ENCODE measurements around the gene SAMD14. TPM values are rescaled to one million over a fixed set of nuclear protein-coding genes. Genes with fewer than 3 reads are reported as not detected.
A peak's percentile ranks its signal among the peaks of the same experiment; 100 is the strongest.

SAMD14 gene
- total and polyA plus RNA-seq, 10 of the 15 experiments (the other 5 are each of a cell fraction or from before 2014, with no cell fraction given): 0.06 to 1.7 (median 0.25) TPM; not detected in 3

- Histone ChIP-seq H3K36me3 (ENCODE audit: control insufficient read depth in 2 of 2, insufficient read depth in 2 of 2, low read length in 1 of 2) (no peaks in the 10 kb centered on the region), H3K9ac (ENCODE audit: control insufficient read depth, insufficient read depth, low read length) (peak overlapping the region; percentile 50; the same call in 1 of the 2 replicates), H3K4me1 (ENCODE audit: control insufficient read depth, insufficient read depth, low read length) (peaks cover 37% of the 10 kb centered on the region), H3K4me3 (peak overlapping the region; percentile 56), H3K27ac (ENCODE audit: control insufficient read depth, insufficient read depth) (peak overlapping the region; percentile 72), H3K4me2 (ENCODE audit: control insufficient read depth, insufficient read depth) (peak overlapping the region; percentile 91), H4K20me1 (ENCODE audit: control insufficient read depth, insufficient read depth) (no peaks in the 10 kb centered on the region), H3K27me3 (replicated peaks in 1 of 2; ENCODE audit: control insufficient read depth in 2 of 2, insufficient read depth in 2 of 2, low read length in 1 of 2) (no peaks in the 10 kb centered on the region), H3K9me3 (replicated peaks; ENCODE audit: control insufficient read depth, insufficient read depth, low read length) (no peaks in the 10 kb centered on the region), H2AFZ (ENCODE audit: control insufficient read depth, low read depth, low read length) (no peak overlapping the region), H3K79me2 (ENCODE audit: control insufficient read depth, insufficient read depth, low read length) (peaks cover 14% of the 10 kb centered on the region)
- DNase-seq (ENCODE audit: low read depth, low spot score) (no peak), FAIRE-seq (no peak), ATAC-seq (no peak)
- SMC1A ChIA-PET (ENCODE audit: uncharacterized antibody, unreplicated experiment): interaction anchor here (0.8 to 1.9 kb wide), 7 partner anchors 8 to 43 kb away, joined by 3 to 7 read pairs (median 4); no protein-coding TSS in a partner anchor
- BruUV-seq (replicated peaks): no TSS peak
- intact Hi-C loops (cut with micrococcal nuclease; ENCODE audit: unreplicated experiment): no loop called here
- CTCF ChIA-PET: interaction anchor here (0.6 to 2.3 kb wide), 9 partner anchors 8 to 75 kb away, joined by 3 to 10 read pairs (median 5); partner anchors contain the start of gene PDK2
- RAD21 ChIA-PET (ENCODE audit: unreplicated experiment): interaction anchor here (0.7 to 2.3 kb wide), 6 partner anchors 8 to 142 kb away, joined by 3 to 7 read pairs (median 4); no protein-coding TSS in a partner anchor
- POLR2A ChIA-PET: interaction anchor here (0.8 to 1.5 kb wide), 3 partner anchors 9 to 38 kb away, joined by 4 to 7 read pairs (median 6); no protein-coding TSS in a partner anchor
- in situ Hi-C loops (cut with MboI): no loop called here
- WGBS (ENCODE audit: insufficient coverage, insufficient replicate concordance, low lambda C conversion rate, missing lambda C conversion rate): 67% methylated on average over 8 of the region's 8 CpGs
- TF ChIP-seq BCLAF1 (IDR thresholded peaks at IDR 0.05) (no peak), MXI1 (IDR thresholded peaks at IDR 0.05; ENCODE audit: low read depth, low read length) (no peak), GABPA (IDR thresholded peaks at IDR 0.05; ENCODE audit: low read depth) (no peak), MTA3 (IDR thresholded peaks at IDR 0.05; ENCODE audit: borderline replicate concordance, low read length) (no peak), ESRRA (IDR thresholded peaks at IDR 0.05; ENCODE audit: low read length) (no peak), SRF (IDR thresholded peaks at IDR 0.05; ENCODE audit: low read depth in 2 of 2, low read length in 2 of 2) (no peak), NFYA (IDR thresholded peaks at IDR 0.05; ENCODE audit: borderline replicate concordance, low read depth, low read length) (no peak), MYC (IDR thresholded peaks at IDR 0.05; ENCODE audit: insufficient read depth, insufficient read length, insufficient replicate concordance, low read length, severe bottlenecking) (no peak), CEBPB (IDR thresholded peaks at IDR 0.05; ENCODE audit: borderline replicate concordance in 1 of 2, low read depth in 2 of 2, low read length in 2 of 2) (no peak), CREM (IDR thresholded peaks at IDR 0.05; ENCODE audit: low read depth) (no peak), NR2C1 (IDR thresholded peaks at IDR 0.05) (no peak), BMI1 (IDR thresholded peaks at IDR 0.05; ENCODE audit: borderline replicate concordance) (no peak), ZNF217 (IDR thresholded peaks at IDR 0.05) (no peak), EZH2 (IDR thresholded peaks at IDR 0.05; ENCODE audit: borderline replicate concordance, control insufficient read depth, low read depth, low read length) (no peak), SUPT20H (IDR thresholded peaks at IDR 0.05; ENCODE audit: borderline replicate concordance, control insufficient read depth, low read depth, low read length) (no peak)
- TF ChIP-seq, protein P1, sequence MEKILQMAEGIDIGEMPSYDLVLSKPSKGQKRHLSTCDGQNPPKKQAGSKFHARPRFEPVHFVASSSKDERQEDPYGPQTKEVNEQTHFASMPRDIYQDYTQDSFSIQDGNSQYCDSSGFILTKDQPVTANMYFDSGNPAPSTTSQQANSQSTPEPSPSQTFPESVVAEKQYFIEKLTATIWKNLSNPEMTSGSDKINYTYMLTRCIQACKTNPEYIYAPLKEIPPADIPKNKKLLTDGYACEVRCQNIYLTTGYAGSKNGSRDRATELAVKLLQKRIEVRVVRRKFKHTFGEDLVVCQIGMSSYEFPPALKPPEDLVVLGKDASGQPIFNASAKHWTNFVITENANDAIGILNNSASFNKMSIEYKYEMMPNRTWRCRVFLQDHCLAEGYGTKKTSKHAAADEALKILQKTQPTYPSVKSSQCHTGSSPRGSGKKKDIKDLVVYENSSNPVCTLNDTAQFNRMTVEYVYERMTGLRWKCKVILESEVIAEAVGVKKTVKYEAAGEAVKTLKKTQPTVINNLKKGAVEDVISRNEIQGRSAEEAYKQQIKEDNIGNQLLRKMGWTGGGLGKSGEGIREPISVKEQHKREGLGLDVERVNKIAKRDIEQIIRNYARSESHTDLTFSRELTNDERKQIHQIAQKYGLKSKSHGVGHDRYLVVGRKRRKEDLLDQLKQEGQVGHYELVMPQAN (conservative IDR thresholded peaks at IDR 0.05): no peak
- TF ChIP-seq, protein P2, sequence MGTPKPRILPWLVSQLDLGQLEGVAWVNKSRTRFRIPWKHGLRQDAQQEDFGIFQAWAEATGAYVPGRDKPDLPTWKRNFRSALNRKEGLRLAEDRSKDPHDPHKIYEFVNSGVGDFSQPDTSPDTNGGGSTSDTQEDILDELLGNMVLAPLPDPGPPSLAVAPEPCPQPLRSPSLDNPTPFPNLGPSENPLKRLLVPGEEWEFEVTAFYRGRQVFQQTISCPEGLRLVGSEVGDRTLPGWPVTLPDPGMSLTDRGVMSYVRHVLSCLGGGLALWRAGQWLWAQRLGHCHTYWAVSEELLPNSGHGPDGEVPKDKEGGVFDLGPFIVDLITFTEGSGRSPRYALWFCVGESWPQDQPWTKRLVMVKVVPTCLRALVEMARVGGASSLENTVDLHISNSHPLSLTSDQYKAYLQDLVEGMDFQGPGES (IDR thresholded peaks at IDR 0.05): no peak
Measured at GRCh38 chr17:50155115-50155819, 25.3 kb upstream of the SAMD14 start.

Data from GM12878 (cell line).